GM19452 (cell line): Measurements from ENCODE around the gene PTGFRN.
"Not testable (repeated sequence)": the region's sequence is repeated elsewhere in the genome, so short reads cannot be mapped to it uniquely, and the experiment has no call there.

ENCODE experiments used
- ATAC-seq: cut with Tn5 transposase; IDR thresholded peaks from one replicate; pipeline ENCODE4 v1.9.1; 2021; ENCODE audit not compliant: unreplicated experiment

The PTGFRN gene

GRCh38 chr1:116909512-116910378 is at the start of gene PTGFRN:
Gene PTGFRN, plus strand, starts transcription at chr1:116909916. Its CDS starts 288 bp downstream, at chr1:116910204.
- no peak for ATAC-seq

- ATAC-seq = not testable (repeated sequence)
Observed at GRCh38 chr1:116860167-116860566, 49.5 kb upstream of the PTGFRN start.

- no peak for ATAC-seq
Observed at GRCh38 chr1:116861137-116861536, 48.6 kb upstream of the PTGFRN start.

- not testable (repeated sequence) for ATAC-seq
Observed at GRCh38 chr1:116863031-116863430, 46.7 kb upstream of the PTGFRN start.

GRCh38 chr1:116866478-116866877 is 43.2 kb upstream of the PTGFRN start:
- not testable (repeated sequence) for ATAC-seq

- ATAC-seq = no peak
Observed at GRCh38 chr1:116868385-116868784, 41.3 kb upstream of the PTGFRN start.

- no peak for ATAC-seq
Observed at GRCh38 chr1:116869611-116870010, 40.1 kb upstream of the PTGFRN start.

- no peak for ATAC-seq
Observed at GRCh38 chr1:116870300-116870699, 39.4 kb upstream of the PTGFRN start.

DNA sequence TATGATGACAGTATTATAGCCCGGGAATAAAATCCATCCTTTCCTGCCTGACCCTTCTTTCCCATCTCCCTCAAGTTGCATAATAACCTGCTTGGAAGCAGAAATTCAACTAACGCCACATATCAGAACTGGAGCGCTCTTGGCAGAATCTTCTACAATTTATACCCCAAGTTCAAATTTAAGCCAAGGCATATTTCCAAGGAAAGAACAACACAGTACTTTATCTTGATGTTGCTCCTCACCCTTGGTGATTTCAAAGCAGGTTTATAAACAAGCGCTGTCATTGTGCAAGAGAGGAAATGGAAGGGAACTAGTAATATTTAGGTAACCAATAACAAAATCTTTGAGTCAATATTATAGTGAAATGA is 38.0 kb upstream of the PTGFRN start:
- no peak for ATAC-seq

GRCh38 chr1:116873680-116874271 is 35.9 kb upstream of the PTGFRN start:
- ATAC-seq = no peak

DNA sequence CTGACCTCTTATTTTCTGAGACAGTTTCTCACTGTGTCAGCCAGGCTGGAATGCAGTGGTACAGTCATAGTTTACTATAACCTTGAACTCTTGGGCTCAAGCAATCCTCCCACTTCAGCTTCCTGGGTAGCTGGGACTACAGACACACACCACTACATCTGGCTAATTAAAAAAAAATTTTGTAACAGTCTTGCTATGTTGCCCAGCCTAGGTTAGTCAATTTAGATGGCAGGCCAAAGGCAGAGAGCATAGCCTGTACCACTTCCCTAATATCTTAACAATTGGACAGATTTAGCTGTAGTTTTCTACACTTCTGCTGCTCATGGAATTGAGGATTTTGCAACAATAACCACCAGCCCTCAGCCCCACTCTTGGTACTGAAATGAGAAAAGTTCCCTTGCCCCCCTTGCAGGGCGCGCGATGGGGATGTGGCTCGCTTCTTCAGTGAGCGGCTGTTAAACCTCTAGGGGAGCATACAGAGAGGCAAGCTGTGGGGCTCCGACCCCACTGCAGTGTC is 34.9 kb upstream of the PTGFRN start:
- no peak for ATAC-seq

DNA sequence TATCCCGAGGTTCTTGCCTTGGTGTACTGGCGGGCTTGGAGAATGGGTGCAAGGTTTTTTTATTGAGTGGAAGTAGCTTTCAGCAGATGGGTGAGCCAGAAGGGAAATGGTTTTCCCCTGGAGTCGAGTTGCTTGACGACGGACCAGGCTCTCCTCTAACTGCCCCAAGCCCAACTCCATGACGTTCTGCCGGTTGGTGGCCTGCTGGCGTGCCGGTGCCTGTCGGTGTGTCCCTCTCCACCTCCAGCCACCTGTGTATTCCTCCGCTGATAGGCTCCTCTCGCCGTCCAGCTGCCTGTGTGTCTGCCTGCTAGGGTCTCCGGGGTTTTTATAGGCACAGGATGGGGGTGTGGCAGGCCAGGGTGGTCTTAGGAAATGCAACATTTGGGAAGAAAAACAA is 34.3 kb upstream of the PTGFRN start:
- ATAC-seq = no peak

DNA sequence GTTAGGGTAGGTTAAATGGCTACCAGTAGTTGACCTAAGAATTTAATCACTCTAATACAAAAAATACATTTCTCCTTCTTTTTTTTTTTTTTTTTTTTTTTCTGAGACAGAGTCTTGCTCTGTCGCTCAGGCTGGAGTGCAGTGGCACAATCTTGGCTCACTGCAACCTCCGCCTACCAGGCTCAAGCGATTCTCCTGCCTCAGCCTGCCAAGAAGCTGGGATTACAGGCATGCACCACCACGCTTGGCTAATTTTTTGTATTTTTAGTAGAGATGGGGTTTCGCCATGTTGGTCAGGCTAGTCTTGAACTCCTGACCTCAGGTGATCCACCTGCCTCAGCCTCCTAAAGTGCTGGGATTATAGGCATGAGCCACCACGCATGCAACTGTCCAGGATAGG is 33.8 kb upstream of the PTGFRN start:
- ATAC-seq = not testable (repeated sequence)

DNA sequence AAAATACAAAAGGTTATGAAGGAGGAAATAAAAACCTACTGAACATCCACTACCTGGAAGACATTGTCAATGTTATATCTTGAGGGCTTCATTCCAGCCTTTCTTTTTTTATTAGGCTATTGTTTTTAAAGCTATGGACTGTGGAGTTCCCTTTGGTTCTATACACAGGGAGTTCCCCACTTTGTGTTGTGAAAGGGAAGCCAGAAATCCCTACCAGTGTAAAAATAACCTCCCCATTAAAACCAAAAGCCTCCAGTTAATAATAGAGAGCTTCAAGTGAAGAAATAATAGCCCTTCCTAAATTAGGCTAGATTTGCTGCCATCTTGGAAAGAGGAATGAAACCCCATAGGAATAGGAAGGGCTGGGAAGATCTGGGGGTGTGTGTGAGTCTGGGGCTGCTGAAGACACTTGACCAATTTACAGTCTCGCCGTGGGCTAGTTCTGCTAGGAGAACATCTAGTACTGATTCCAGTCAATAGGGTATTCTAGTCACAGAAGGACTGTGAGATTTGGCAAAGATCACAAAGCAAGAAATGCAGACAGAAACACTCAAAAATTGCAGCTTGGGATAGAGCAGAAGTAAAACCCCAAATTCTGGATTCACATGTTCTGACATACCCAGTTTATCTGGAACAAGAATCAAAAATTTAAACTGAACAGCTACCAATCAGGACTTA is 32.4 kb upstream of the PTGFRN start:
- no peak for ATAC-seq

GRCh38 chr1:116878804-116879477 is 30.8 kb upstream of the PTGFRN start:
- peak; percentile 73 for ATAC-seq

- peak; percentile 9 for ATAC-seq
Observed at GRCh38 chr1:116879478-116880133, 30.1 kb upstream of the PTGFRN start.

GRCh38 chr1:116880917-116881316 is 28.8 kb upstream of the PTGFRN start:
- no peak for ATAC-seq

GRCh38 chr1:116881879-116882520 is 27.7 kb upstream of the PTGFRN start:
- ATAC-seq = no peak

DNA sequence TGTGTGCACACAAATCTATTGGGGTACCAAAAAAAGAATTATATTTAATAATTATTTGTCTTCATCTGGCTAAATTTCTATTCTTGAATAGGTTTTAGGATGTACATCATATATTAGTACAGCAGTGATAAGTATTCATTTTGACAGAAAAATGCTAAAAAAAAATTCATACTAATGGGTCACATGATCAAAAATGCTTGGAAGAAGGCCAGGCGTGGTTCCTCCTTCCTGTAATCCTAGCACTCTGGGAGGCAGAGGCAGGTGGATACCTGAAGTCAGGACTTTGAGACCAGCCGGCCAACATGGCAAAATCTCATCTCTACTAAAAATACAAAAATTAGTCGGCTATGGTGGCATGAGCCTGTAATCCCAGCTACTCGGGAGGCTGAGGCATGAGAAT is 26.9 kb upstream of the PTGFRN start:
- ATAC-seq = no peak

DNA sequence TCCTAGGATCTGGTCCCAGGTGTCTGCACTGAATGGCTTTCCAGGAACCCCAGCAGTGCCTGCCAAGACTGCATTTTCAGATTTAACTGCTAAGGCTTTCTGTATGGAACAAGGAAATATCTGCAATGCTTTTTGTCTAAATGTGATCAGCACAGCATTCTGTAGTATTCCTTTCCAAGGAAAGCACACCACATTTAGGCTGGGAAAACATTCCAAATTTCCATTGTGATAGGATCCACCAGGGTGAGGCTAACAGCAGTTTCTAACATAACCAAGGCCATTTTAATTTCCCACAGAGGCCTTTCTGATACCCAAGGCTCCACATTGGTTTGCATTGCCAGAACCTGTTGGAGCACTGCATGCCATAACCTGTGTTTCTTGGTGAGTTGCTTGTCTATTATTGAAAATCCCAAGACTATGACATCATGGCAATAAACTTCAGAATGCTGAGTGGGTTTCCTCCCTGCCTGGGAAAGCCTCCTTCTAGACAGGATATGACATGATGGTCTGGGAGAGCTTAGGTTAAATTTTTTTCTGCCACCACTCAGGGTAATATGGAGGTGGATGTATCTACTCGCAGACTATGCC is 23.3 kb upstream of the PTGFRN start:
- no peak for ATAC-seq
